AG09309 (cell line): ENCODE data around the gene MYOC.

Experiments
- DNase-seq: peaks from one replicate; pipeline ENCODE4 v3.0.0-alpha.2; 2010; ENCODE audit warnings: low read depth
- H3K4me3 ChIP-seq: 2 replicates; pipeline ENCODE4 v1.5.1; 2011; ENCODE audit warnings: mild to moderate bottlenecking, low read depth, low read length, moderate library complexity; ENCODE audit not compliant: control insufficient read depth
- CTCF ChIP-seq: IDR thresholded peaks from 2 replicates; pipeline ENCODE4 v1.5.1; 2011; ENCODE audit warnings: mild to moderate bottlenecking, low read depth, low read length, inconsistent platforms; ENCODE audit not compliant: insufficient read depth, control insufficient read depth; ENCODE audit errors: missing control alignments

The MYOC gene

GRCh38 chr1:171670739-171671138 lies 18.3 kb upstream of the MYOC start:
- no peak overlapping the region for H3K4me3 ChIP-seq
- TF ChIP-seq CTCF = no peak
- DNase-seq = no peak

GRCh38 chr1:171668372-171668771 lies 15.9 kb upstream of the MYOC start:
- no peak overlapping the region for H3K4me3 ChIP-seq
- TF ChIP-seq CTCF = no peak
- no peak for DNase-seq

- DNase-seq = no peak
- TF ChIP-seq CTCF = no peak
- H3K4me3 ChIP-seq = no peak overlapping the region
Observed at GRCh38 chr1:171666114-171666769, 13.8 kb upstream of the MYOC start.

- no peak for DNase-seq
- TF ChIP-seq CTCF = no peak
- H3K4me3 ChIP-seq = no peak overlapping the region
Observed at GRCh38 chr1:171664976-171665375, 12.5 kb upstream of the MYOC start.

GRCh38 chr1:171663854-171664575 lies 11.5 kb upstream of the MYOC start:
- H3K4me3 ChIP-seq = no peak overlapping the region
- DNase-seq = no peak
- TF ChIP-seq CTCF = no peak

- no peak overlapping the region for H3K4me3 ChIP-seq
- no peak for TF ChIP-seq CTCF
- DNase-seq = no peak
Observed at GRCh38 chr1:171663036-171663853, 10.8 kb upstream of the MYOC start.
